MCF 10A (cell line): ENCODE measurements around the gene ATRN. TPM values are rescaled to one million over a fixed set of nuclear protein-coding genes. Genes with fewer than 3 reads are reported as not detected.

Source experiments
- BruUV-seq: library from RNA; stranded (reverse); fragments of 400-500 nt; replicated peaks from 2 replicates; lab custom pipeline; 2021; lab: Mats Ljungman, UMichigan
- CTCF ChIA-PET: fragments of 300-600 bp; sonication (Branson Sonifier 250); formaldehyde crosslinking; extraction: SDS; loops from one replicate; lab custom pipeline; 2021; ENCODE audit warnings: antibody characterized with exemption, inconsistent platforms; lab: Yijun Ruan, JAX
- POLR2A ChIA-PET: fragments of 300-600, 350-650 bp; sonication (Branson Sonifier 250); formaldehyde crosslinking; extraction: SDS; loops from one replicate; lab custom pipeline; 2020; ENCODE audit warnings: antibody characterized with exemption, inconsistent platforms; lab: Yijun Ruan, JAX
- DNase-seq: peaks from one replicate; pipeline ENCODE4 v3.0.0-alpha.2; 2018; ENCODE audit not compliant: unreplicated experiment
- H3K27ac Mint-ChIP-seq: one replicate; pipeline ENCODE4 v1.8.0; 2022; ENCODE audit warnings: mild to moderate bottlenecking, low read depth, mixed read lengths; ENCODE audit not compliant: unreplicated experiment
- H3K27me3 Mint-ChIP-seq: one replicate; pipeline ENCODE4 v1.8.0; 2022; ENCODE audit warnings: mixed read lengths; ENCODE audit not compliant: insufficient read depth, unreplicated experiment
- H3K36me3 Mint-ChIP-seq: one replicate; pipeline ENCODE4 v1.8.0; 2022; ENCODE audit warnings: mild to moderate bottlenecking, moderate library complexity, mixed read lengths; ENCODE audit not compliant: insufficient read depth, unreplicated experiment
- H3K4me1 Mint-ChIP-seq: one replicate; pipeline ENCODE4 v1.8.0; 2022; ENCODE audit warnings: mixed read lengths; ENCODE audit not compliant: insufficient read depth, unreplicated experiment
- H3K4me3 Mint-ChIP-seq: one replicate; pipeline ENCODE4 v1.8.0; 2022; ENCODE audit warnings: mild to moderate bottlenecking, moderate library complexity, mixed read lengths; ENCODE audit not compliant: unreplicated experiment
- H3K9me3 Mint-ChIP-seq: one replicate; pipeline ENCODE4 v1.8.0; 2022; ENCODE audit warnings: mixed read lengths; ENCODE audit not compliant: unreplicated experiment
- CTCF ChIP-seq: fragments of 200-600 bp; IDR thresholded peaks from one replicate; pipeline ENCODE4 v1.8.0; 2022; ENCODE audit warnings: antibody characterized with exemption, mild to moderate bottlenecking; ENCODE audit not compliant: unreplicated experiment
- intact Hi-C: fragments of 100-400 bp; cut with micrococcal nuclease; formaldehyde crosslinking; loops from 2 replicates; pipeline ENCODE4 v1.14.1; 2022
- total RNA-seq: library from RNA; stranded (reverse); gene quantifications from 2 replicates; pipeline ENCODE4 v1.2.3, GENCODE V29; 2022

Gene ATRN
- total RNA-seq, 1 experiment from 2014 or later: 29.7 TPM

GRCh38 chr20:3635346-3635745 is 164.5 kb downstream of the ATRN start:
- CTCF ChIA-PET: interaction anchor here (0.6 to 2.1 kb wide), 2 partner anchors 21 to 130 kb away, joined by 4 to 5 read pairs; no protein-coding TSS in a partner anchor
- POLR2A ChIA-PET: no interaction called here
- no peaks in the 10 kb centered on the region for H3K27me3 Mint-ChIP-seq
- no peak overlapping the region for H3K4me3 Mint-ChIP-seq
- no peak for TF ChIP-seq CTCF
- peaks cover 13% of the 10 kb centered on the region for H3K36me3 Mint-ChIP-seq
- DNase-seq: no peak
- peaks cover 6% of the 10 kb centered on the region for H3K9me3 Mint-ChIP-seq
- no peaks in the 10 kb centered on the region for H3K4me1 Mint-ChIP-seq
- intact Hi-C loops: no loop called here
- no TSS peak for BruUV-seq
- H3K27ac Mint-ChIP-seq: no peak overlapping the region

- Mint-ChIP-seq H3K9me3 (peaks cover 15% of the 10 kb centered on the region), H3K36me3 (peaks cover 25% of the 10 kb centered on the region), H3K4me1 (no peaks in the 10 kb centered on the region), H3K27me3 (no peaks in the 10 kb centered on the region), H3K4me3 (no peak overlapping the region), H3K27ac (no peak overlapping the region)
- DNase-seq: no peak
- ChIA-PET POLR2A (no interaction called here), CTCF (no interaction called here)
- no peak for TF ChIP-seq CTCF
- BruUV-seq: no TSS peak
- intact Hi-C loops: no loop called here
Measured at GRCh38 chr20:3640259-3640658, 169.4 kb downstream of the ATRN start.

GRCh38 chr20:3645309-3646066 is 174.7 kb downstream of the ATRN start:
- H3K4me1 Mint-ChIP-seq: no peaks in the 10 kb centered on the region
- peaks cover 7% of the 10 kb centered on the region for H3K9me3 Mint-ChIP-seq
- no peak for TF ChIP-seq CTCF

GRCh38 chr20:3646067-3646440 is 175.2 kb downstream of the ATRN start:
- intact Hi-C loops: no loop called here
- H3K27me3 Mint-ChIP-seq: no peaks in the 10 kb centered on the region
- CTCF ChIA-PET: interaction anchor here (1.0 to 1.4 kb wide), 2 partner anchors 31 kb away, joined by 4 to 9 read pairs; no protein-coding TSS in a partner anchor

More at GRCh38 chr20:3645309-3646066, 174.7 kb downstream of the ATRN start:
- ChIA-PET POLR2A (no interaction called here), CTCF (interaction anchor here (1.0 to 1.4 kb wide), 2 partner anchors 30 to 31 kb away, joined by 4 to 9 read pairs; no protein-coding TSS in a partner anchor)
- Mint-ChIP-seq H3K27me3 (no peaks in the 10 kb centered on the region), H3K4me3 (no peak overlapping the region), H3K36me3 (peaks cover 51% of the 10 kb centered on the region), H3K27ac (no peak overlapping the region)
- DNase-seq: no peak
- BruUV-seq: no TSS peak
- intact Hi-C loops: no loop called here

More at GRCh38 chr20:3646067-3646440, 175.2 kb downstream of the ATRN start:
- Mint-ChIP-seq H3K4me3 (no peak overlapping the region), H3K27ac (no peak overlapping the region), H3K4me1 (no peaks in the 10 kb centered on the region), H3K9me3 (peaks cover 2% of the 10 kb centered on the region), H3K36me3 (peaks cover 47% of the 10 kb centered on the region)
- POLR2A ChIA-PET: interaction anchor here (0.8 kb wide), 1 partner anchor 11 kb away, joined by 5 read pairs; no protein-coding TSS in a partner anchor
- TF ChIP-seq CTCF: no peak
- no peak for DNase-seq
- BruUV-seq: no TSS peak
